T-helper 2 cell treated with Interferon-gamma antibody and Interleukin-4, amounts not matched to agents 100 ng/mL and 5 ng/mL, for 36 hours (primary cell): Measurements from ENCODE around the gene S100A6. TPM values are rescaled to one million over a fixed set of nuclear protein-coding genes. Genes with fewer than 3 reads are reported as not detected.
"Not testable (repeated sequence)": the region's sequence is repeated elsewhere in the genome, so short reads cannot be mapped to it uniquely, and the experiment has no call there.

Source experiments
- intact Hi-C: fragments of 100-400 bp; cut with micrococcal nuclease; formaldehyde crosslinking; loops from one replicate; pipeline ENCODE4 v1.15.1; 2023
- total RNA-seq: library from RNA; stranded (reverse); gene quantifications from 2 replicates; pipeline ENCODE4 v1.2.3, GENCODE V29; 2022

Gene S100A6
- total RNA-seq, 1 donor from 2014 or later, result 530 TPM

DNA sequence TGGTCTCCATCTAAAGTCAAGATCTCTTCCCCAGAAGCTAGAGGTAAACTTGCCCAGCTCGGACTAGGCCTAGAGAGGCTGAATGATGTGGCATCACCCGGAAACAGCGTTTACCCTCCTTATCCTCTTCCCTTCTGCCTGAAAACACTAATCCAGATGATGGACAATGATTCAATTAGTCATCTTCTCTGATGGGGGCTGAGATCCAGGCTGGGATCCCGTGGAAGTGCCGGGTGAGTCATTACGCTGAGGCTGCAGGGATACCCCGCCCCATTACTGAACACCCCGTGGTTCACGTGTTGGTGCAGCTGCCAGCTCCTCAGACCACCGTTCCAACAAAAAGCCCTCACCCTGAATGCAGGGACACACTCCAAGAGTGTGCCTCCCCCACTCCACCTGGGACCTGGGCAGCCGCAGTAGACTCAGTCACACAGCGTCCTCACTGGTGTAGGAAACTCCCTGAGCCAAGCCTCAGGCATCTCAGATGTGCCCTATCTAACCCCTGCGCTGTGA is 2.0 kb downstream of the S100A6 start:
- intact Hi-C loops, result loop anchor here (1.0 to 10.0 kb wide), 4 partner anchors 35 to 431 kb away; partner anchors contain the start of genes CREB3L4, INTS3 and SLC39A1

DNA sequence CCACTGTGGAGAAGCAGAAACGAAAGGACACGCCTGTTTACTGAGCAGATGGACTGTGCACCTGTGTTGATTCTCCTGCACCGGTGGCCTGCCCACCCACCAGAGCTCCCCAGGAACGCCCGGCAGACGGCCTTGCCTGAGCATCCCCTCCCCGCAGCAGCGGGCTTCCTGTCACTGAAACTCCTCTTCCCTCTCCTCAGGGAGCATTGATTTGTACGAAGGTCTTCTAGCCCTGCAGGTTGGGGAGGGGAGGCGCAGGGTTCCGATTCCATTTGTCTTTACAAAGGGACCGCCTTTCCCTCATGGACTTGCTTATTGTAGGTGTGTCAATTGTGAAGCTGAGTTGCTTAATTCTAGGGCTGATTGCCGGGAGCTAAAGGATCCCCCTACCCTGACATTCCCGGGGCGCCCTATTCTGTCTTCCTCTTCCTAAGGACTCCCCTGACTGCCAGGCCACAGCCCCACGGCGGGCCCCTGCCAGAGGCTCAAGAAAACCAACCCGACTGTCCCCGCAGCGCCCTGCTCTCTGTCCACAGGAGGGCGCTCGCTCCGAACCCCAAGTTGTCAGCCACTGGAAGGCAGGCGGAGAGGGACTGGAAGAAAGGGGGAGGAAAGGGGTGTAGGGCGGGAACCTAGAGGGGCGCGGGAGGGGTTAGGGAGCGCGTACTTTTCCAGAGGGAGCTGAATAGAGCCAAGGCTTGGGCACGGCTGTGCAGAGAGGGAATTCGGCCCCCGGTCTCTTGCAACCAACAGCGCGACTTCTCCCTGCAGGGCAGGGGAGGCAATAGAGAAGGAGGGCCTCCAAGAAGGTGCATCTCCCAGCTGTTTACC is 2.8 kb downstream of the S100A6 start:
- intact Hi-C loops, result loop anchor here (1.0 to 10.0 kb wide), 4 partner anchors 35 to 432 kb away; partner anchors contain the start of genes CREB3L4, INTS3 and SLC39A1

GRCh38 chr1:153532181-153532580 is 3.6 kb downstream of the S100A6 start:
- intact Hi-C loops, result loop anchor here (10.0 kb wide), 2 partner anchors 193 to 433 kb away; partner anchors contain the start of genes CREB3L4, INTS3 and SLC39A1

DNA sequence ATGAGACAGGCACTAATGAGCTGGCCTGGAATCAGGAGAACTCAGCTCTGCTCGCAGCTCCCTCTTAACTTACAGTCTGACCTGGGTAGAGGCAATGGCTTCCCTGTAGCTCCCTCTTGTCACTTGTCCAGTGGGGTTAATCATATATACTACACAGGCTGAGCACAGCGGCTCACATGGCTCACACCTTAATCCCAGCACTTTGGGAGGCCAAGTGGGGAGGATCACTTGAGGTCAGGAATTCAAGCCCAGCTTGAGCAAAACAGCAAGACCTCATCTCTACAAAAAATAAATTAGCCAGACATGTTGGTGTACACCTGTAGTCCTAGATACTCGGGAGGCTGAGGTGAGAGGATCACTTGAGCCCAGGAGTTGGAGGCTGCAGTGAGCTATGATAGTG is 4.2 kb downstream of the S100A6 start:
- intact Hi-C loops, result loop anchor here (10.0 kb wide), 2 partner anchors 193 to 433 kb away; partner anchors contain the start of genes CREB3L4, INTS3 and SLC39A1

- intact Hi-C loops, result no loop called here
Measured at GRCh38 chr1:153527683-153528040, 8.1 kb downstream of the S100A6 start.

DNA sequence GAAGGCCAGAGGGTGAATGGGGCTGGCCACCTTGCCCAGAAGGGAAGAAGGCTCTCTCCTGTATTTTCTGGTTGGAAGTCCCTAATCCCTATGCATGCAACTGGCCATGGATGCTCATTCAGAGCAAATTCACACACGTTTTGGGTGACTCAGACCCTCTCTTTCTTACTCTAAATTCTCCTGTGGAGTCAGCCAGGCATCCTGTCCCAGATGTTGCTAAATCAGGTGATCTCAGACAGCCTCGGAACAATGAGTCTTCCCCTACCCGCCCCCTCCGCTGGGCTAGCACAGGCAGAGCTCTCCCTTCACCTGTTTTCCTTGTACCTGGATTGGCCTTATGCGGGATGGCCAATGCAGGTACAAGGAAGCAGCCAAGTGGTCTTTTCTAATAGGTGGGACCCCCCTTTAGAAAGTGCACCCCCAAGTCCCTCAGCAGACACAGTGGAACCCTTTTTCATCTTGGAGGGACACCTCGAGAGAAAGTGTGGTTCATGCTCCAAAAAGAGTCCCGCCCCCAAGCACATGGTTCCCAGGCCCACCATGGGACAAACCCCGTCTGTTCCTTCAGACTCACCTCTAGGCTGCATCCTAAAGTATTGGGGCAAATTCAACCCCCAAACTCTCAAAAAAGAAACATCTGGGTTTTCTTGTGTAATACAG is 8.6 kb downstream of the S100A6 start:
- intact Hi-C loops, result no loop called here

DNA sequence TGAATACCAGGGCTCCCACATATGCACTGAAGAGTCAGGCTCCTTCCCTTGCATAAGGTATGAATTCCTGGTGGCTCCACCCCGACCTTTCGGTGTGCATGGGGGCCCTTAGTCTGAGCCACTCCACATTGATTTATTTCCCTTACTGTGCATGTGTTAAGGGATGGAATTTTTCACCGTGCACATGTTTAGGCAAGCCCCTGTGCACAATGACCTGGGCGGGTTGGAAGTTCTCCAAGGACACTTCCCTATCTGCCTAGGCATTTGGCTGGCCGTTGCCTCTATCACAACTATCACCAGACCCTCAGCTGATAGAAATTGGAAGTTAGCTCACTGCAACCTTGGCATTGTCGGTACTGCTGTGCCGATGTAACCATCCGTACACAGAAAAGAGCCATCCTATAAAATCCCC is 9.7 kb downstream of the S100A6 start:
- intact Hi-C loops, result no loop called here

GRCh38 chr1:153525088-153525728 is 10.6 kb downstream of the S100A6 start:
- intact Hi-C loops, result no loop called here

DNA sequence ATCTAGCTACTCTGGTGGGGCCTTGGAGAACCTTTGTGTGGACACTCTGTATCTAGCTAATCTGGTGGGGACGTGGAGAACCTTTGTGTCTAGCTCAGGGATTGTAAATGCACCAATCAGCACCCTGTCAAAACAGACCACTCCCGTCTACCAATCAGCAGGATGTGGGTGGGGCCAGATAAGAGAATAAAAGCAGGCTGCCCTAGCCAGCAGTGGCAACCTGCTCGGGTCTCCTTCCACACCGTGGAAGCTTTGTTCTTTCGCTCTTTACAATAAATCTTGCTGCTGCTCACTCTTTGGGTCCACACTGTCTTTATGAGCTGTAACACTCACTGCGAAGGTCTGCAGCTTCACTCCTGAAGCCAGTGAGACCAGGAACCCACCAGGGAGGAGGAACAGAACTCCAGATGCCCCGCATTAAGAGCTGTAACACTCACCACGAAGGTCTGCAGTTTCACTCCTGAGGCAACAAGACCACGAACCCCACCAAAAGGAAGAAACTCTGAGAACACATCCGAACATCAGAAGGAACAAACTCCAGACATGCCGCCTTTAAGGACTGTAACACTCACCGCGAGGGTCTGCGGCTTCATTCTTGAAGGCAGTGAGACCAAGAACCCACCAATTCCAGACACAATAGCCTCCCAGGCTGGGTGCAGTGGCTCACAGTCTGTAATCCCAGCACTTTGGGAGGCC is 13.3 kb downstream of the S100A6 start:
- intact Hi-C loops, result not testable (repeated sequence)

- intact Hi-C loops, result not testable (repeated sequence)
Measured at GRCh38 chr1:153521808-153522207, 14.0 kb downstream of the S100A6 start.

DNA sequence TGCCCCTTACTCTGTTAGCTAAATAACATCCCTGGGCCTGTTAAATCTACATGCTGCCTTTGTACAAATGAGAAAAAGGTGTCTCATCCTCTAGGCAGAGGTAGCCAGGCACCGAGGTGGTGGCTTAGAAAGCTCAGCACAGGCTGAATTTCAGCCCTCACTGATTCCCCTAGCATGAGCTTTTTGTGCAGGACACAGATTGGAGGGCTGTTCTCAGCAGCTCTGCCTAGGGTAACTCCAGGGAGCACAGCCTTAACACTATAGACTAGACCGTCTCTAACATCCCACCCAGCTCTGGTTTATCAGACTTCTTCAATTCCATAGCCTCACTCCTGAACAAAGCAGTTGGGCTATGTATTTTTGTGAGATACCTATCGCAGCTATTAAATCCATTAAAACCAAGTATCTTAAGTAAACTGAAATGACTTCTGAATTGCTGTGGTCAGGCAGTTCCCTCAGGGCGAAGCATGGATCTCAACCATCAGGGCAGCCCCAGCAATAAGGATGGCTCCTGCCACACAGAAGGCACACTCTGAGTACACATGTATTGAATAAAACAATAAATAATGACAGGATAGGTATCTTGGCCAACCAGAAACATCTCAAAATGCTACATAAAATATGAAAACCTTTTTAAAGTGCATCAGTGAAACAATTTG is 14.8 kb downstream of the S100A6 start:
- intact Hi-C loops, result no loop called here

DNA sequence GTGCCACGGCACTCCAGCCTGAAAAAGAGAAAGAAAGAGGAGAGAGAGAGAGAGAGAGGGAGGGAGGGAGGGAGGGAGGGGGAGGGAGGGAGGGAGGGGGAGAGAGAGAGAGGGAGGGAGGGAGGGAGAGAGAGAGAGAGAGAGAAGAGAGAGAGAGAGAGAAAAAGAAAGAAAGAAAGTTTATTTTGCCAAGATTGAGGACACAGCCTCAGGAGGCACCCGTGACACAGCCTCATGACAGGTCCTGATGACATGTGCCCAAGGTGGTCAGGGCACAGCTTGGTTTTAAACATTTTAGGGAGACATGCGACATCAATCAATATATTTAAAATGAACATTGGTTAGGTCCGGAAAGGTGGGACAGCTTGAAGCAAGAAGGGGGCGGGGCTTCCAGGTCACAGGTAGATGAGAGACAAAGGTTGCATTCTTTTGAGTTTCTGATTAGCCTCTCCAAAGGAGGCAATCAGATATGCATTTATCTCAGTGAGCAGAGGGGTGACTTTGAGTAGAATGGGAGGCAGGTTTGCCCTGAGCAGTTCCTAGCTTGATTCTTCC is 15.6 kb downstream of the S100A6 start:
- intact Hi-C loops, result not testable (repeated sequence)

- intact Hi-C loops, result no loop called here
Measured at GRCh38 chr1:153519242-153519641, 16.5 kb downstream of the S100A6 start.

GRCh38 chr1:153515504-153516394 is 20.0 kb downstream of the S100A6 start:
- intact Hi-C loops, result no loop called here

GRCh38 chr1:153513666-153514065 is 22.1 kb downstream of the S100A6 start:
- intact Hi-C loops, result no loop called here

DNA sequence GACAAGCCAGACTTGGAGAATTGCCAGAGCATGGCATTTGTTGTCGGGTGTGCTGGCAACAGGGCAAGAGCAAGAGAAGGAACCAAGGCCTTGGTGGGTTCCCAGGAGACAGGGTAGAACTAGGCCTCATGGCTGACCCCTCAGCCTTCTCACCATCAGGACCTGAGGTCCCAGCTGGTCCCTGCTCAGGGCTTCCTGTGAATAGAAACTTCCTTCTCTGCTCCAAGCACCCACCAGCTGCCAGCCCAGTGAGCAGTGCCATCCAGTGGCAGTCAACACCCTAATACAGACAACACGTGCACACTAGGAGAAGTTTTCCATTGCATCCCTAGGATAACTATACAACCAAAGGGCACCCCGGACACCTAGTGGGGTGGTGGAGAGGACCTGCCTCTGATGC is 22.8 kb downstream of the S100A6 start:
- intact Hi-C loops, result no loop called here

DNA sequence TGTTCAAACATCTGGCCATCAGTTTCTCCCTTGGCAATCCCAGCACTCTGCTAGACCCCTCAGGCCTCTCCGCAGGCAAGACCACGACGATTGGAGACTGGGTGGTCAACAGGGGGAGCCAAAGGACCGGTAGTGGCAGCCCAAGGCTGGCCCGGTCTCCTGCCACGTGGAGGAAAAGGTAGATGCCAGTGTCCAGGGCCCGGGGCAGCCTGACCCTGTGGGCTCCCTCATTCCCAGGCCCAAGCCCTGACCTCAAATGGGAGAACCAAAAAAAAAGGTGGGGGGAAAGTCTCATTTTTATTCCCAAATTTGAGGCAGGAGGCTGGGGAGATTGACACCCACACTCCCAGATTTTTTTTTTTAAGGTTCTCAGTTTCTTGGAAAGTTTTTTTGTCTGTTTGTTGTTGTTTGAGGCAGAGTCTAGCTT is 24.8 kb downstream of the S100A6 start:
- intact Hi-C loops, result loop anchor here (1.0 kb wide), 1 partner anchor 238 kb away; no protein-coding TSS in a partner anchor

DNA sequence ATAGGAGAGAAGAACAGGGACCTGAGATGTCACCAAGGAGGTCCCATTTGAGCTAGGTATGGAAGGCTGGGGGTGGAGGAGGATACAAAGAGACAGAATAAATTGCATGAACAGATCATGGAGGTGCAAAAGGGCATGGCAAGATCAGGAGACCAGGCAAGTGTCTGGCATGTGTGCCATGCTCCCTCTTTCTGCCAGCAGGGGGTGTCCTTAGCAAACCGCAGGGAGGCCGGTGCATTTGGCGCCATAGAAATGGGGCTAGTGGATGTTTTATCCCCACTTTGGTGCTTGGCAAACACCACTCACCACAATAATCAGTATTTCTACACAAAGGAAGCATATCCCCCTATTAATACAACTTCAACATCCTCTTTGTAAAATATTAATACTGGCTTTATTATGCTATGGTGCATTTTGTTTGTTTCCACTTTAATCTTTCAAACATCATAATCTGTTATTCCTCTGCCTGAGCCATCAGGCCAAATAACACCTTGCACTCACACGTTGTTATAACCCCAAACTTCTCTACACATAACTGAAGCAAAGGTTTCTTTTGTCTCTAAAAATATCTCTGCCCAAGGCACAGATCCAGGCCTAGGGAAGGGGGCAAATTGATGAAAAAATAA is 25.9 kb downstream of the S100A6 start:
- intact Hi-C loops, result loop anchor here (1.0 kb wide), 2 partner anchors 58 to 107 kb away; no protein-coding TSS in a partner anchor
